ENCODE measurements around the gene GABRP.

Gene GABRP

DNA sequence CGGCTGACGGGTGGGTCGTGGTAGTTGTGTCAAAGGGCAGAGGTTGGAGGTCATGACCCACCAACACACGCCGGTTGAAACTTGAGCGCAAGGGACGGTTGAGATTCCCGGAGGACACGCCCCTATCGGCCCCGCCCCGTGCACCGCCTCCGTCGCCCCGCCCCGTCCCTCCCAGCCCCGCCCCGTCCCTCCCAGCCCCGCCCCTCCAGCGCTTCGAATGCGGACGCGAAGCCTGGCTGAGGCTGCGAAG lies 78.1 kb downstream of the GABRP start:
- no peak for DNase-seq (ENCODE audit: low read depth in 2 of 2)

DNA sequence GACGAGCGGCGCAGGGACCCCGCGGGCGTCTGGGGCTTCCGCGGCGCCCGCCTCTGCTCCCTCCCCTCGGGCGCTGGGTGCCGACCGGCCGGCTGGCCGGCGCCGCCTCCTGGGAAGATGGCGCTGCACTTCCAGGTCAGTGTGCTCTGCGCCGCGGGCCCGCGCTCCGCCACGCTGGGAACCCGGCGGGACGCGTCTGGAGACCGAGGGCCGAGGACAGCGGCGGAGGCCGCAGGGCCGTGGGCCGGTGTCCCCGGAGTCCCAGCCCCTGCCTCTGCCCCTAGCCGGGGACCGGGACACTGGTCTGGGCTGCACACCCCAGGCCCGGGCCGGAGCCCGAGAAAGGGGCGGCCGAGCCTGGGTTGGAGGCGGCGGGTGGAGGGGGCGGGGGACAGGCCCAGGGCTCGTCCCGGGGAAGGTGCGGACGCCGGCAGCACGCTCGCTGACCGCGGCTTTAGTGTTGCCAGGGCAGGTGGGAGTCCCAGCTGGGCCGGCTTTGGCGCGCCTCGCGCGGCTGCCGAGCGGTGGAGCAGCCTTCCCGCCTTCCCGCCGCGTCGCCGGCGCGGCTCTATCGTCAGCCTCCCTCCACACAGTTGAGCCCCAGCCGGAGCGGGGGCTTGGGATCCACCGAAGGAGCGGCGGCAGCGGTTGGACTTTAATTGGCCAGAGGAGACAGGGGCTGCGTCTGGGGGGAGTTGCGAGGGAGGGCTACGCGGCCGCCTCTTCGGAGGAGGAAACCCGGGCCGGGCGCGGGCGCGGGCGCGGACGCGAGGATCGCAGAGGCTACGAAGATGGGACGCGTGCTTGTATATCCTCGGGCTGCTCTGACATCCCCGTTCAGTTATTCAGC lies 78.6 kb downstream of the GABRP start, which contains the start of gene RANBP17:
RANBP17 (plus strand) TSS at position 102 of the 850 bp plus-strand sequence.
- peak; percentile 33 to 38 for DNase-seq (ENCODE audit: low read depth in 2 of 2)

DNA sequence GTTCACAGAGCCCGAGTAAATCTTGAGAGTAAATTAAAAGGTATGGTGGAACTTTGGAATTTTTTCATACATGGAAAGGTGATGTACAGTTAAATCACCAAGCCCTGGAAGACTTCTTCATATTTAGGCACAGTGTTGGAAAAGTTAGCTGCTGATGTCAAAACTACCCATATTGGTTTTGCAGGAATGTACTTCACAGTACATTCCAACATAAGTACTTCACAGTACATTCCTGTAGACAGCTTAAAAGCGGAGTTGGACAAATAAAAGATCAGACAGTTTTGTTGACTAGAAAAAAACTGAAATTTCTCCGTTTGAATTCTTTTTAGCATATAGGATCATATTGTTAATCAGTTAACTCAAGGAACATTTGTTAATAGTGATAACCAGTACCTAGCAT lies 80.1 kb downstream of the GABRP start:
- peak; percentile 40 to 41 for DNase-seq (ENCODE audit: low read depth in 2 of 2)
